Peyer's patch (tissue), 4 donors: ENCODE data around the gene GALNT2. TPM values are rescaled to one million over a fixed set of nuclear protein-coding genes. Genes with fewer than 3 reads are reported as not detected.

ENCODE experiments used
- DNase-seq, 3 donors: peaks; one replicate each; pipeline ENCODE4 v3.0.0-alpha.2; 2017 to 2019
- H3K27ac ChIP-seq, 4 donors: fragments of 200-600 bp; sonication (generic); one replicate each; pipeline ENCODE4 v1.5.1; 2016 to 2019
- H3K27me3 ChIP-seq, 2 donors: fragments of 200-600 bp; sonication (generic); one replicate each; pipeline ENCODE4 v1.5.1; 2019
- H3K36me3 ChIP-seq, 3 donors: fragments of 200-600 bp; sonication (generic); one replicate each; pipeline ENCODE4 v1.5.1; 2016 to 2019
- H3K4me1 ChIP-seq, 4 donors: fragments of 200-600 bp; sonication (generic); one replicate each; pipeline ENCODE4 v1.5.1; 2016 to 2019
- H3K4me3 ChIP-seq, 4 donors: fragments of 200-600 bp; sonication (generic); 1 replicate in 3 of 4; 2 replicates in 1 of 4; pipeline ENCODE4 v1.5.1; 2016 to 2019; ENCODE audit warnings: mild to moderate bottlenecking in 1 of 4
- H3K9me3 ChIP-seq, 4 donors: fragments of 200-600 bp; sonication (generic); one replicate each; pipeline ENCODE4 v1.5.1; 2016 to 2019; ENCODE audit warnings: mild to moderate bottlenecking in 1 of 4
- CTCF ChIP-seq, 6 experiments: fragments of 450-650 bp in 4 of 6; fragments of 200-600 bp in 2 of 6; sonication (generic) in 1 of 6; IDR thresholded peaks; one replicate each; pipeline ENCODE4 v1.5.1; 2017 to 2019; ENCODE audit warnings: antibody characterized with exemption in 6 of 6, mild to moderate bottlenecking in 3 of 6, moderate library complexity in 1 of 6
- POLR2A ChIP-seq, 2 donors: fragments of 450-650 bp; IDR thresholded peaks; one replicate each; pipeline ENCODE4 v1.5.1; 2017; ENCODE audit warnings: antibody characterized with exemption in 2 of 2, mild to moderate bottlenecking in 2 of 2, moderate library complexity in 2 of 2
- total RNA-seq, 4 donors: library from RNA; depleted of rRNA; stranded (reverse); fragments of >200 nt; gene quantifications; one replicate each; pipeline ENCODE4 v1.1.0, GENCODE V29; 2016

GALNT2 gene
- total RNA-seq, 4 donors from 2014 or later = 36.3 to 52.5 (median 43.6) TPM

- Histone ChIP-seq H3K36me3 (no peaks in the 10 kb centered on the region), H3K27ac (peak overlapping the region in 1 of 4 donors; percentile 19)
- TF ChIP-seq POLR2A (IDR thresholded peaks at IDR 0.05) = no peak
- TF ChIP-seq CTCF (IDR thresholded peaks at IDR 0.05) = no peak
Measured at GRCh38 chr1:230132758-230133157, 65.7 kb downstream of the GALNT2 start.

GRCh38 chr1:230135726-230136125 lies 68.7 kb downstream of the GALNT2 start:
- Histone ChIP-seq H3K9me3 (no peaks in the 10 kb centered on the region), H3K27me3 (no peaks in the 10 kb centered on the region), H3K27ac (no peak overlapping the region), H3K36me3 (no peaks in the 10 kb centered on the region), H3K4me1 (peaks cover 0 to 17% (median 2%) of the 10 kb centered on the region in 4 donors), H3K4me3 (no peak overlapping the region)
- TF ChIP-seq POLR2A (IDR thresholded peaks at IDR 0.05) (no peak), CTCF (IDR thresholded peaks at IDR 0.05) (no peak)
- DNase-seq = no peak

More at GRCh38 chr1:230132758-230133157, 65.7 kb downstream of the GALNT2 start:
- Histone ChIP-seq H3K27me3 (no peaks in the 10 kb centered on the region), H3K9me3 (no peaks in the 10 kb centered on the region), H3K4me1 (peaks cover 0 to 8% (median 2%) of the 10 kb centered on the region in 4 donors), H3K4me3 (no peak overlapping the region)
- DNase-seq = no peak

GRCh38 chr1:230136453-230137336 lies 69.7 kb downstream of the GALNT2 start:
- Histone ChIP-seq H3K4me1 (peaks cover 0 to 22% (median 2%) of the 10 kb centered on the region in 4 donors), H3K27ac (no peak overlapping the region), H3K4me3 (no peak overlapping the region), H3K36me3 (no peaks in the 10 kb centered on the region), H3K9me3 (no peaks in the 10 kb centered on the region), H3K27me3 (no peaks in the 10 kb centered on the region)
- no peak for TF ChIP-seq POLR2A (IDR thresholded peaks at IDR 0.05)
- DNase-seq = no peak

GRCh38 chr1:230137337-230137815 lies 70.3 kb downstream of the GALNT2 start:
- H3K9me3 ChIP-seq = no peaks in the 10 kb centered on the region
- H3K36me3 ChIP-seq = no peaks in the 10 kb centered on the region
- H3K27me3 ChIP-seq = no peaks in the 10 kb centered on the region
- no peak overlapping the region for H3K27ac ChIP-seq
- no peak overlapping the region for H3K4me3 ChIP-seq
- no peak for DNase-seq
- H3K4me1 ChIP-seq = peaks cover 0 to 20% (median 2%) of the 10 kb centered on the region in 4 donors
- TF ChIP-seq POLR2A (IDR thresholded peaks at IDR 0.05) (no peak), CTCF (IDR thresholded peaks at IDR 0.05) (no peak)

- Histone ChIP-seq H3K4me3 (no peak overlapping the region), H3K36me3 (no peaks in the 10 kb centered on the region), H3K9me3 (no peaks in the 10 kb centered on the region), H3K27me3 (no peaks in the 10 kb centered on the region), H3K27ac (peak overlapping the region in 1 of 4 donors; percentile 83), H3K4me1 (peaks cover 0 to 13% (median 0%) of the 10 kb centered on the region in 4 donors)
- no peak for TF ChIP-seq CTCF (IDR thresholded peaks at IDR 0.05)
- no peak for DNase-seq
Measured at GRCh38 chr1:230138561-230139239, 71.7 kb downstream of the GALNT2 start.

GRCh38 chr1:230139315-230139714 lies 72.3 kb downstream of the GALNT2 start:
- Histone ChIP-seq H3K27me3 (no peaks in the 10 kb centered on the region), H3K9me3 (no peaks in the 10 kb centered on the region), H3K36me3 (no peaks in the 10 kb centered on the region), H3K4me1 (peaks cover 0 to 13% (median 0%) of the 10 kb centered on the region in 4 donors), H3K27ac (peak overlapping the region in 1 of 4 donors; percentile 83), H3K4me3 (no peak overlapping the region)
- TF ChIP-seq POLR2A (IDR thresholded peaks at IDR 0.05) (no peak), CTCF (IDR thresholded peaks at IDR 0.05) (no peak)
- no peak for DNase-seq
